Parathyroid adenoma (tissue), 2 donors: ENCODE results near the gene ZCCHC24.
A peak's percentile ranks its signal among the peaks of the same experiment; 100 is the strongest.
"Not testable (repeated sequence)": the region's sequence is repeated elsewhere in the genome, so short reads cannot be mapped to it uniquely, and the experiment has no call there.

Experiments used
- H2AFZ ChIP-seq: fragments of 300-600 bp; sonication (generic); one replicate; pipeline ENCODE4 v1.7.0; 2017; ENCODE audit warnings: antibody characterized with exemption, mild to moderate bottlenecking
- H3K27ac ChIP-seq: fragments of 300-600 bp; sonication (generic); one replicate; pipeline ENCODE4 v1.7.0; 2017
- H3K27me3 ChIP-seq: fragments of 300-600 bp; sonication (generic); one replicate; pipeline ENCODE4 v1.7.0; 2017; ENCODE audit warnings: low read length; ENCODE audit not compliant: control insufficient read depth, insufficient read depth
- H3K36me3 ChIP-seq: fragments of 300-600 bp; sonication (generic); one replicate; pipeline ENCODE4 v1.7.0; 2017; ENCODE audit warnings: low read length; ENCODE audit not compliant: control insufficient read depth, insufficient read depth
- H3K4me1 ChIP-seq: fragments of 300-600 bp; sonication (generic); one replicate; pipeline ENCODE4 v1.7.0; 2017; ENCODE audit warnings: control low read depth
- H3K4me2 ChIP-seq: fragments of 300-600 bp; sonication (generic); one replicate; pipeline ENCODE4 v1.7.0; 2017; ENCODE audit warnings: low read length
- H3K4me3 ChIP-seq: fragments of 300-600 bp; sonication (generic); one replicate; pipeline ENCODE4 v1.7.0; 2017; ENCODE audit warnings: low read depth, low read length
- H3K79me2 ChIP-seq: fragments of 300-600 bp; sonication (generic); one replicate; pipeline ENCODE4 v1.7.0; 2017; ENCODE audit warnings: control low read depth
- H3K9ac ChIP-seq: fragments of 300-600 bp; sonication (generic); one replicate; pipeline ENCODE4 v1.7.0; 2017; ENCODE audit warnings: mild to moderate bottlenecking
- H3K9me3 ChIP-seq: fragments of 300-600 bp; sonication (generic); one replicate; pipeline ENCODE4 v1.7.0; 2017; ENCODE audit warnings: low read length; ENCODE audit not compliant: control insufficient read depth
- TF ChIP-seq, protein P1 (sequence below): fragments of 300-600 bp; sonication (generic); IDR thresholded peaks from one replicate; pipeline ENCODE4 v1.7.0; 2017; ENCODE audit warnings: antibody characterized with exemption, mild to moderate bottlenecking
- donor health status: primary hyperparathyroidism.

ZCCHC24 gene

DNA sequence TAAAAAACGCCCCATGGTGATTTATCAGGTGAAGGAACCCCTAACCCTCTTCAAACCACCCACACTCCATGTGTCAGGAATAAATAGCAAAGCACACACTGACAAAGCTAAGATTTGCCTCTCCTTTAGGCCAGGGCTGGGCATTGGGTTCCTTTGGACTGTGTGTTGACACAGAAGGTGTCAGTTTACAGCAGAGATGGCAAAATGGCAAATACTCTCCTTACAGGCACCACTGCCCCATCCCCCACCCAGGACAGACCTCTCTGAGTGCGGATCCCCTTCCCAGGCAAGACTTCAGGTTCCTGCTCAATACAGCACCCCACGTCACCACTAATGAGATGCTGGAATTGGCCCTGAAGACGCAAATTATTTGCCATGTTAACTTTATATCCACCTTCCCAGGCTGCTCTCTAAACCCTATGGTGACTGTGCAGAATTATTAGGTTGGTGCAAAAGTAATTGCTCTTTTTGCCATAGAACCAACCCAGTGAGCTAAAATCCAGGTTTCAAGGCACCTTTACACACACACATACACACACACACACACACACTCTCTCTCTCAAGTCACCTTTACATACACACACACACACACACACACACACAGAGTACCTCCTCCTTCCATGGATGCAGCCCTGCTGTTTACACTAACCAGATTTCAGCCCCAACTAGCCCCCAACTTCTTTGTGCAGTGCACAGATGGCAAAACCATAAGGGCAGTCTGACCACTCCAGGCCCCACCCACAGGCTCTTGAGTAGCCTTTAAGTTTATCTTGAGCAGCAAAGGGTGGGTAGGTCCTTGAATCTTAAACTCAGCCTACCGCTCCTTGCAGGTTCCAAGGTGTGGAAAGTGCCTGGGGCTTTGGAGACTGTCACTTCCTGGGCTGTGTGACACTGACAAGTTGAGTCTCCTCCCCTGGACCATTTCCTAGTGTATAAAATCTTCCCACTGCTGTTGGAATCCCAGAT, 4.0 kb upstream of the ZCCHC24 start:
- TF ChIP-seq, protein P1, sequence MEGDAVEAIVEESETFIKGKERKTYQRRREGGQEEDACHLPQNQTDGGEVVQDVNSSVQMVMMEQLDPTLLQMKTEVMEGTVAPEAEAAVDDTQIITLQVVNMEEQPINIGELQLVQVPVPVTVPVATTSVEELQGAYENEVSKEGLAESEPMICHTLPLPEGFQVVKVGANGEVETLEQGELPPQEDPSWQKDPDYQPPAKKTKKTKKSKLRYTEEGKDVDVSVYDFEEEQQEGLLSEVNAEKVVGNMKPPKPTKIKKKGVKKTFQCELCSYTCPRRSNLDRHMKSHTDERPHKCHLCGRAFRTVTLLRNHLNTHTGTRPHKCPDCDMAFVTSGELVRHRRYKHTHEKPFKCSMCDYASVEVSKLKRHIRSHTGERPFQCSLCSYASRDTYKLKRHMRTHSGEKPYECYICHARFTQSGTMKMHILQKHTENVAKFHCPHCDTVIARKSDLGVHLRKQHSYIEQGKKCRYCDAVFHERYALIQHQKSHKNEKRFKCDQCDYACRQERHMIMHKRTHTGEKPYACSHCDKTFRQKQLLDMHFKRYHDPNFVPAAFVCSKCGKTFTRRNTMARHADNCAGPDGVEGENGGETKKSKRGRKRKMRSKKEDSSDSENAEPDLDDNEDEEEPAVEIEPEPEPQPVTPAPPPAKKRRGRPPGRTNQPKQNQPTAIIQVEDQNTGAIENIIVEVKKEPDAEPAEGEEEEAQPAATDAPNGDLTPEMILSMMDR = no peak
- no peaks in the 10 kb centered on the region for H3K9me3 ChIP-seq
- H3K4me3 ChIP-seq = no peak overlapping the region
- no peaks in the 10 kb centered on the region for H3K79me2 ChIP-seq
- H3K4me2 ChIP-seq = no peak overlapping the region
- H3K27me3 ChIP-seq = no peaks in the 10 kb centered on the region
- peak overlapping the region; percentile 56 for H2AFZ ChIP-seq
- no peaks in the 10 kb centered on the region for H3K36me3 ChIP-seq
- H3K27ac ChIP-seq = peak overlapping the region; percentile 48
- peaks cover 14% of the 10 kb centered on the region for H3K4me1 ChIP-seq
- H3K9ac ChIP-seq = no peak overlapping the region

DNA sequence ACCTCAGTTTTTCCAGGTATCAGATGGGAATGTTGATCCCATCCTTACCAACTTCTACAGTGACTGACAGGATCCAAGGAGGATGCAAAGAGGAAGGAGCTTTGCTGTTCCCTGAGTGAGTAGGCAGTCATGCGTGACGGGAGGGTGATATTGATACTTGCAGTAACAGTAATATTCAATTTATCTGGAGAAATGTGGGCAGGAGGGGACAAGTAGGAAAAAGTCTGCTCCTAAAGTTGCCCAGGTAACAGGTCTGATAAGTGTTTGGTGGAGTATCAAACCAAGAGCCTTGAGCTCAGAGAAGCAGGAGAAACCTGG, 3.3 kb upstream of the ZCCHC24 start:
- H3K9me3 ChIP-seq = no peaks in the 10 kb centered on the region
- no peaks in the 10 kb centered on the region for H3K27me3 ChIP-seq
- no peaks in the 10 kb centered on the region for H3K36me3 ChIP-seq
- no peak overlapping the region for H3K4me3 ChIP-seq
- peak overlapping the region; percentile 56 for H2AFZ ChIP-seq
- H3K4me2 ChIP-seq = no peak overlapping the region
- peak overlapping the region; percentile 48 for H3K27ac ChIP-seq
- peaks cover 4% of the 10 kb centered on the region for H3K79me2 ChIP-seq
- TF ChIP-seq, protein P1 = no peak
- H3K4me1 ChIP-seq = peaks cover 18% of the 10 kb centered on the region
- H3K9ac ChIP-seq = no peak overlapping the region

DNA sequence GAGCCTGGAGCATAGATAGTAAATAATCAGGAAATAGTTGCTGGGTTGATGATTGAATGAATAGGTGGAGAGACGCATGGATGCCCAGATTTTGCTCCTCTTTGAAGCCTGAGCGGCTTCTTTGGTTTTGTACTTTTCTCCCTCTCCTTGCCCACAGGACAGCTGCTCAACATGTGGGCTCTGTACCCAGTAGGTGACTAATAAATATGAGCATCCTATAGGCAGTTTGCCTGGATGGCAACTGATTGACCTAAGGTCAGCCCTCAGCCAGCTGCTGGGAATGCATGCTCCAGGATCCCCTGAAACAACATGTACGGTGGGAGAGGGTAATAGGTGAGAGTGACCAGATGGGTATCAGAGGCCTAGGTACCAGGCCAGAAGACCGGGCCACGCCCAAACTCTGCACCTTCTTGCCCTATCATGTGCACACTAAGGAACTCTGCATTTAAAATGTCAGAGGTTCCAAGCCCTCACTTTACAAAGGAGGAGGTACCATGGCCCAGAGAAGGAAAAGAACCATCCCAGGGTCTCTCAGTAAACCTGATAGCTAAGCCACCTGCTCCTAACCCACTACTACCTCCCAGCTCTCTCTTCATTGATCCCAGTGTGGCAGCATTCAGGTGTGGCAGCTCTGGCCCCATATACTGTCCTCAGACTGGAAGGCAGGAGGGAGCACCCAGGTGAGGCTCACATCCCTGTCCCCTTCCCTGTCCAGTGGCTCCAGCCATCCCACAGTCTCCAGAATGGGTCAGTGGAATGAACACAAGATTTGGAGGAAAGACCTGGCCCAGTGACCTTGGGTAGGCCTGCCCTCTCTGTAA, 2.7 kb upstream of the ZCCHC24 start:
- H3K36me3 ChIP-seq = no peaks in the 10 kb centered on the region
- no peak overlapping the region for H3K4me2 ChIP-seq
- peaks cover 9% of the 10 kb centered on the region for H3K79me2 ChIP-seq
- no peaks in the 10 kb centered on the region for H3K27me3 ChIP-seq
- H3K9ac ChIP-seq = no peak overlapping the region
- H3K4me3 ChIP-seq = no peak overlapping the region
- TF ChIP-seq, protein P1 = no peak
- H3K27ac ChIP-seq = peak overlapping the region; percentile 48
- H2AFZ ChIP-seq = no peak overlapping the region
- peaks cover 21% of the 10 kb centered on the region for H3K4me1 ChIP-seq
- H3K9me3 ChIP-seq = no peaks in the 10 kb centered on the region

DNA sequence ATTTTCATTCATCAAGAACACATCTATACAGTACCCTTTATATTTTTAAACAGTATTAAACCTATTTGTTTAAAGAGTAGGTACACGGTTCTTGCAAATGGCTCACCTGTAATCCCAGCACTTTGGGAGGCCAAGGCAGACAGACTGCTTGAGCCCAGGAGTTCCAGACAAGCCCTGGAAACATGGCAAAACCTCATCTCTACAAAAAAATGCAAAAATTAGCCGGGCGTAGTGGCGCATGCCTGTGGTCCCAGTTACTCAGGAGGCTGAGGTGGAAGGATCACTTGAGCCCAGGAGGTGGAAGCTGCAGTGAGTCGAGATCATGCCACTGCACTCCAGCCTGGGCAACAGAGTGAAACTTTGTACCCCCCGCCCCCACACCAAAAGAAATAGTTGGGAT, 1.8 kb upstream of the ZCCHC24 start:
- H3K36me3 ChIP-seq, H3K9me3 ChIP-seq, H2AFZ ChIP-seq, H3K4me2 ChIP-seq, H3K27me3 ChIP-seq, H3K9ac ChIP-seq, H3K4me3 ChIP-seq, H3K27ac ChIP-seq: not testable (repeated sequence)
- peaks cover 21% of the 10 kb centered on the region for H3K4me1 ChIP-seq
- H3K79me2 ChIP-seq = peaks cover 17% of the 10 kb centered on the region

DNA sequence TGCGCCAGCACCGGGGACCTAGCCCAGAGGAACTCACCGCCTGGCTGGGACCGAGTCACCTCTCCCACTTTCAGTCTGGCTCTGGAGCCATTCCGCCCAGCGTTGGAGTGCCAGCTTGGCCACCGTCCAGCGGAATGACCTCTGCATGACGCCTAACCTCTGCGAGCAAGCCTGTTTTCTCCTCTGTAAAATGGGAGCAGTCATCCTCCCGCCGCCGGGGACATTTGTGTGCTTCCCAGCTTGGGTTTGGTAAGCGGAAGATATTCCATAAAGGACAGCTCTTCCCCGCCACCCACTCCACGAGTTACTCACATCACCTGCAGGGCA, 1.3 kb upstream of the ZCCHC24 start:
- Histone ChIP-seq H2AFZ (peak overlapping the region; percentile 92), H3K27ac (peak overlapping the region; percentile 75), H3K27me3 (no peaks in the 10 kb centered on the region), H3K4me1 (peaks cover 21% of the 10 kb centered on the region), H3K9ac (no peak overlapping the region), H3K79me2 (peaks cover 20% of the 10 kb centered on the region), H3K4me2 (peak overlapping the region; percentile 70), H3K4me3 (peak overlapping the region; percentile 47), H3K9me3 (no peaks in the 10 kb centered on the region), H3K36me3 (no peaks in the 10 kb centered on the region)
- TF ChIP-seq, protein P1 = no peak
